A172 (cell line): ENCODE results near the gene CCR6. TPM values are rescaled to one million over a fixed set of nuclear protein-coding genes. Genes with fewer than 3 reads are reported as not detected.

Experiments
- DNase-seq: peaks from one replicate; pipeline ENCODE4 v3.0.0-alpha.2; 2015; ENCODE audit warnings: low spot score
- total RNA-seq: library from RNA; depleted of rRNA; stranded (reverse); fragments of >200 nt; shearing (Covaris generic); gene quantifications from 2 replicates; pipeline ENCODE4 v1.2.3, GENCODE V29; 2014

The CCR6 gene
- total RNA-seq, 1 experiment from 2014 or later: not detected

GRCh38 chr6:167098825-167099225 lies 24.1 kb upstream of the CCR6 start:
- DNase-seq: no peak

- no peak for DNase-seq
Observed at GRCh38 chr6:167099707-167100106, 23.2 kb upstream of the CCR6 start.

GRCh38 chr6:167100241-167100674 lies 22.6 kb upstream of the CCR6 start:
- no peak for DNase-seq

GRCh38 chr6:167102318-167102717 lies 20.6 kb upstream of the CCR6 start:
- no peak for DNase-seq

GRCh38 chr6:167103041-167103891 lies 19.6 kb upstream of the CCR6 start:
- no peak for DNase-seq

GRCh38 chr6:167104388-167104787 lies 18.5 kb upstream of the CCR6 start:
- DNase-seq: no peak

GRCh38 chr6:167105060-167105459 lies 17.8 kb upstream of the CCR6 start:
- no peak for DNase-seq

- no peak for DNase-seq
Observed at GRCh38 chr6:167106406-167106805, 16.5 kb upstream of the CCR6 start.

GRCh38 chr6:167107787-167108186 lies 15.1 kb upstream of the CCR6 start:
- no peak for DNase-seq

- DNase-seq: no peak
Observed at GRCh38 chr6:167108278-167108677, 14.6 kb upstream of the CCR6 start.

- DNase-seq: no peak
Observed at GRCh38 chr6:167109651-167110050, 13.2 kb upstream of the CCR6 start.

- DNase-seq: no peak
Observed at GRCh38 chr6:167111597-167111996, 11.3 kb upstream of the CCR6 start.

- DNase-seq: no peak
Observed at GRCh38 chr6:167112421-167112820, 10.5 kb upstream of the CCR6 start.

GRCh38 chr6:167113047-167113754 lies 9.7 kb upstream of the CCR6 start:
- no peak for DNase-seq

GRCh38 chr6:167113935-167114910 lies 8.7 kb upstream of the CCR6 start:
- DNase-seq: no peak

GRCh38 chr6:167115054-167115453 lies 7.8 kb upstream of the CCR6 start:
- no peak for DNase-seq

- no peak for DNase-seq
Observed at GRCh38 chr6:167116109-167116837, 6.6 kb upstream of the CCR6 start.

- no peak for DNase-seq
Observed at GRCh38 chr6:167116838-167117228, 6.1 kb upstream of the CCR6 start.

- DNase-seq: no peak
Observed at GRCh38 chr6:167118006-167118405, 4.9 kb upstream of the CCR6 start.

- no peak for DNase-seq
Observed at GRCh38 chr6:167118839-167119238, 4.1 kb upstream of the CCR6 start.
